ENCODE measurements around the gene PDPN.

PDPN gene

GRCh38 chr1:13577846-13578245 lies 5.8 kb upstream of the PDPN start:
- intact Hi-C loops (cut with DNase I; ENCODE audit: low total_unique reads): no loop called here
- DNase-seq: peak in 1 of 2 donors; percentile 37
- H3K4me3 ChIP-seq: no peak overlapping the region
- no peak overlapping the region for H3K27ac ChIP-seq
- no peak for TF ChIP-seq CTCF (IDR thresholded peaks at IDR 0.05)
- H3K27me3 ChIP-seq: peaks cover 0 to 64% of the 10 kb centered on the region in 2 donors
- no peaks in the 10 kb centered on the region for H3K36me3 ChIP-seq
- no peaks in the 10 kb centered on the region for H3K4me1 ChIP-seq
- no peaks in the 10 kb centered on the region for H3K9me3 ChIP-seq

- DNase-seq: peak in 1 of 2 donors; percentile 28
- Histone ChIP-seq H3K4me3 (no peak overlapping the region), H3K27ac (no peak overlapping the region), H3K36me3 (no peaks in the 10 kb centered on the region), H3K9me3 (no peaks in the 10 kb centered on the region), H3K4me1 (peaks cover 0 to 6% (median 3%) of the 10 kb centered on the region in 4 donors), H3K27me3 (peaks cover 0 to 77% of the 10 kb centered on the region in 2 donors)
- no peak for TF ChIP-seq CTCF (IDR thresholded peaks at IDR 0.05)
- intact Hi-C loops (cut with DNase I; ENCODE audit: low total_unique reads): no loop called here
These were observed 2.2 kb upstream of the PDPN start for GRCh38 chr1:13581446-13581845.

GRCh38 chr1:13582713-13583443 lies 754 bp upstream of the PDPN start:
- peak in 1 of 2 donors; percentile 61 for DNase-seq
- intact Hi-C loops (cut with DNase I; ENCODE audit: low total_unique reads): no loop called here
- Histone ChIP-seq H3K4me3 (no peak overlapping the region), H3K27ac (no peak overlapping the region), H3K27me3 (peaks cover 0 to 66% of the 10 kb centered on the region in 2 donors), H3K9me3 (no peaks in the 10 kb centered on the region), H3K36me3 (no peaks in the 10 kb centered on the region), H3K4me1 (peaks cover 0 to 6% (median 3%) of the 10 kb centered on the region in 4 donors)
- TF ChIP-seq CTCF (IDR thresholded peaks at IDR 0.05): no peak

- DNase-seq: peak; percentile 35 to 68
- Histone ChIP-seq H3K4me3 (peak overlapping the region; percentile 36 to 43), H3K4me1 (peaks cover 0 to 6% (median 3%) of the 10 kb centered on the region in 4 donors), H3K27me3 (peaks cover 0 to 64% of the 10 kb centered on the region in 2 donors), H3K9me3 (no peaks in the 10 kb centered on the region), H3K36me3 (no peaks in the 10 kb centered on the region), H3K27ac (peak overlapping the region in 1 of 2 donors; percentile 39)
- no peak for TF ChIP-seq CTCF (IDR thresholded peaks at IDR 0.05)
- intact Hi-C loops (cut with DNase I; ENCODE audit: low total_unique reads): no loop called here
These were observed 547 bp downstream of the PDPN start for GRCh38 chr1:13583966-13584791.

GRCh38 chr1:13584876-13585611 lies 1.4 kb downstream of the PDPN start:
- peak in 1 of 2 donors; percentile 34 for DNase-seq
- Histone ChIP-seq H3K27me3 (peaks cover 0 to 62% of the 10 kb centered on the region in 2 donors), H3K27ac (no peak overlapping the region), H3K4me1 (peaks cover 0 to 6% (median 3%) of the 10 kb centered on the region in 4 donors), H3K9me3 (no peaks in the 10 kb centered on the region), H3K36me3 (no peaks in the 10 kb centered on the region), H3K4me3 (peak overlapping the region in 1 of 2 donors; percentile 36)
- no peak for TF ChIP-seq CTCF (IDR thresholded peaks at IDR 0.05)
- intact Hi-C loops (cut with DNase I; ENCODE audit: low total_unique reads): no loop called here

Data from tibial artery (tissue), 4 donors.